Measurements from ENCODE around the gene RAB3A.

The RAB3A gene

DNA sequence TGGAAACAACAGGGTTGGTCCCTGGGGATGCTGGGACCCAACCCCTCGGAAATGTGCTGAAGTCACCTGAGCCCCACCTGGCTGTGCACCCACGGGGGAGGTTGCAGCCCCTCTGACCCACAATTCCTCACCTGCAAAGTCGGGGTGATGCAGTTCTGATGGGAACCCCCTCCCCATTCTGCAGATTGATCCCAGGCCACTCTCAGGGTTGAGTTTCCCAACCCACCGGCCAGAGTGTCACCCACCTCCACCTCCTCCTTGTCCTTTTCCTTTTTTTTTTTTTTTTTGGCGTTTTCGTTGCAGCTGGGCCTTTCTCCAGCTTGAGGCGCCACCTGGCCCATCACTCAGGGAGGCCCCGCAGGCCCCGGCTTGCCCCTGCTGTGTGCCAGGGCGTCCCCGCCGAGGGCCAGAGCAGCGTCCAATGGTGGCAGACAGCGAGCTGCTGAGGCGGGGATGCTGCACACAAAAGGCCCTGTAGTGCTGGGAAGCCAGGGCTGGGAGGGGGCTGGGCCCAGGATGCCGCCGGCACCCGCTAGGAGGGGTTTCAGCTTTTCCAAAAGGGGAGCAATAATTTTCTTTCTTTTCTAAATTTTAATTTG, 46.3 kb downstream of the RAB3A start (continued):
- TF ChIP-seq ZNF175 (tag by site-specific recombination; IDR thresholded peaks at IDR 0.05) (no peak), ZNF121 (tag by site-specific recombination; IDR thresholded peaks at IDR 0.05) (no peak), ZNF626 (tag by site-specific recombination; IDR thresholded peaks at IDR 0.05) (no peak), ZNF510 (tag by site-specific recombination; IDR thresholded peaks at IDR 0.05; ENCODE audit: insufficient replicate concordance) (no peak), ZNF664 (tag by site-specific recombination; IDR thresholded peaks at IDR 0.05) (no peak), ZNF416 (tag by site-specific recombination; IDR thresholded peaks at IDR 0.05) (no peak), ZNF701 (tag by site-specific recombination; IDR thresholded peaks at IDR 0.05) (no peak), ZNF174 (tag by site-specific recombination; IDR thresholded peaks at IDR 0.05) (no peak), ZBTB20 (tag by site-specific recombination; IDR thresholded peaks at IDR 0.05) (peak; percentile 85), ZNF341 (tag by site-specific recombination; IDR thresholded peaks at IDR 0.05; ENCODE audit: low read depth) (peak; percentile 44), ZSCAN30 (tag by site-specific recombination; IDR thresholded peaks at IDR 0.05) (0 out of 2 replicates have a peak, but pooled peaks have one; percentile 24), ZNF548 (tag by site-specific recombination; IDR thresholded peaks at IDR 0.05) (no peak), ZBTB8A (tag by site-specific recombination; IDR thresholded peaks at IDR 0.05) (no peak), BCL11B (tag by site-specific recombination; IDR thresholded peaks at IDR 0.05; ENCODE audit: low read depth) (0 out of 2 replicates have a peak, but pooled peaks have one; percentile 78), KLF9 (tag by site-specific recombination; IDR thresholded peaks at IDR 0.05; ENCODE audit: low read depth) (no peak), ZNF202 (tag by site-specific recombination; IDR thresholded peaks at IDR 0.05; ENCODE audit: borderline replicate concordance) (no peak), ZNF621 (tag by site-specific recombination; IDR thresholded peaks at IDR 0.05) (no peak), ZNF335 (tag by site-specific recombination; conservative IDR thresholded peaks at IDR 0.05) (peak; percentile 97), ZBTB48 (tag by site-specific recombination; IDR thresholded peaks at IDR 0.05) (no peak; the same call in none of the 2 replicates), ZNF302 (tag by site-specific recombination; IDR thresholded peaks at IDR 0.05; ENCODE audit: low read depth) (no peak), GLI2 (tag by site-specific recombination; IDR thresholded peaks at IDR 0.05; ENCODE audit: borderline replicate concordance, low read depth) (no peak), ZNF138 (tag by site-specific recombination; IDR thresholded peaks at IDR 0.05; ENCODE audit: borderline replicate concordance) (no peak), ZNF600 (tag by site-specific recombination; IDR thresholded peaks at IDR 0.05) (peak; percentile 89), SCRT2 (tag by site-specific recombination; IDR thresholded peaks at IDR 0.05) (no peak), ZNF366 (tag by site-specific recombination; conservative IDR thresholded peaks at IDR 0.05) (no peak), KLF7 (tag by site-specific recombination; IDR thresholded peaks at IDR 0.05; ENCODE audit: borderline replicate concordance) (peak; percentile 67; the same call in 1 of the 2 replicates)
- TF ChIP-seq, protein P1, sequence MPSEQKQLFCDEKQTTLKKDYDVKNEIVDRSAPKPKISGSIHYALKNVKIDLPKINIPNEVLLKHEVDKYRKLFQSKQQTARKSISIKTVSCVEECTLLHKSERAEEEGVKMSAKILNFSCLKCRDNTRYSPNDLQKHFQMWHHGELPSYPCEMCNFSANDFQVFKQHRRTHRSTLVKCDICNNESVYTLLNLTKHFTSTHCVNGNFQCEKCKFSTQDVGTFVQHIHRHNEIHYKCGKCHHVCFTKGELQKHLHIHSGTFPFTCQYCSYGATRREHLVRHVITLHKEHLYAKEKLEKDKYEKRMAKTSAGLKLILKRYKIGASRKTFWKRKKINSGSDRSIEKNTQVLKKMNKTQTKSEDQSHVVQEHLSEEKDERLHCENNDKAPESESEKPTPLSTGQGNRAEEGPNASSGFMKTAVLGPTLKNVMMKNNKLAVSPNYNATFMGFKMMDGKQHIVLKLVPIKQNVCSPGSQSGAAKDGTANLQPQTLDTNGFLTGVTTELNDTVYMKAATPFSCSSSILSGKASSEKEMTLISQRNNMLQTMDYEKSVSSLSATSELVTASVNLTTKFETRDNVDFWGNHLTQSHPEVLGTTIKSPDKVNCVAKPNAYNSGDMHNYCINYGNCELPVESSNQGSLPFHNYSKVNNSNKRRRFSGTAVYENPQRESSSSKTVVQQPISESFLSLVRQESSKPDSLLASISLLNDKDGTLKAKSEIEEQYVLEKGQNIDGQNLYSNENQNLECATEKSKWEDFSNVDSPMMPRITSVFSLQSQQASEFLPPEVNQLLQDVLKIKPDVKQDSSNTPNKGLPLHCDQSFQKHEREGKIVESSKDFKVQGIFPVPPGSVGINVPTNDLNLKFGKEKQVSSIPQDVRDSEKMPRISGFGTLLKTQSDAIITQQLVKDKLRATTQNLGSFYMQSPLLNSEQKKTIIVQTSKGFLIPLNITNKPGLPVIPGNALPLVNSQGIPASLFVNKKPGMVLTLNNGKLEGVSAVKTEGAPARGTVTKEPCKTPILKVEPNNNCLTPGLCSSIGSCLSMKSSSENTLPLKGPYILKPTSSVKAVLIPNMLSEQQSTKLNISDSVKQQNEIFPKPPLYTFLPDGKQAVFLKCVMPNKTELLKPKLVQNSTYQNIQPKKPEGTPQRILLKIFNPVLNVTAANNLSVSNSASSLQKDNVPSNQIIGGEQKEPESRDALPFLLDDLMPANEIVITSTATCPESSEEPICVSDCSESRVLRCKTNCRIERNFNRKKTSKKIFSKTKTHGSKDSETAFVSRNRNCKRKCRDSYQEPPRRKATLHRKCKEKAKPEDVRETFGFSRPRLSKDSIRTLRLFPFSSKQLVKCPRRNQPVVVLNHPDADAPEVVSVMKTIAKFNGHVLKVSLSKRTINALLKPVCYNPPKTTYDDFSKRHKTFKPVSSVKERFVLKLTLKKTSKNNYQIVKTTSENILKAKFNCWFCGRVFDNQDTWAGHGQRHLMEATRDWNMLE (tag by site-specific recombination; conservative IDR thresholded peaks at IDR 0.05; ENCODE audit: low read depth) = no peak
- TF ChIP-seq, protein P2, sequence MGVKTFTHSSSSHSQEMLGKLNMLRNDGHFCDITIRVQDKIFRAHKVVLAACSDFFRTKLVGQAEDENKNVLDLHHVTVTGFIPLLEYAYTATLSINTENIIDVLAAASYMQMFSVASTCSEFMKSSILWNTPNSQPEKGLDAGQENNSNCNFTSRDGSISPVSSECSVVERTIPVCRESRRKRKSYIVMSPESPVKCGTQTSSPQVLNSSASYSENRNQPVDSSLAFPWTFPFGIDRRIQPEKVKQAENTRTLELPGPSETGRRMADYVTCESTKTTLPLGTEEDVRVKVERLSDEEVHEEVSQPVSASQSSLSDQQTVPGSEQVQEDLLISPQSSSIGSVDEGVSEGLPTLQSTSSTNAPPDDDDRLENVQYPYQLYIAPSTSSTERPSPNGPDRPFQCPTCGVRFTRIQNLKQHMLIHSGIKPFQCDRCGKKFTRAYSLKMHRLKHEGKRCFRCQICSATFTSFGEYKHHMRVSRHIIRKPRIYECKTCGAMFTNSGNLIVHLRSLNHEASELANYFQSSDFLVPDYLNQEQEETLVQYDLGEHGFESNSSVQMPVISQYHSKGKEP (tag by site-specific recombination; IDR thresholded peaks at IDR 0.05) = no peak
- TF ChIP-seq, protein P3, sequence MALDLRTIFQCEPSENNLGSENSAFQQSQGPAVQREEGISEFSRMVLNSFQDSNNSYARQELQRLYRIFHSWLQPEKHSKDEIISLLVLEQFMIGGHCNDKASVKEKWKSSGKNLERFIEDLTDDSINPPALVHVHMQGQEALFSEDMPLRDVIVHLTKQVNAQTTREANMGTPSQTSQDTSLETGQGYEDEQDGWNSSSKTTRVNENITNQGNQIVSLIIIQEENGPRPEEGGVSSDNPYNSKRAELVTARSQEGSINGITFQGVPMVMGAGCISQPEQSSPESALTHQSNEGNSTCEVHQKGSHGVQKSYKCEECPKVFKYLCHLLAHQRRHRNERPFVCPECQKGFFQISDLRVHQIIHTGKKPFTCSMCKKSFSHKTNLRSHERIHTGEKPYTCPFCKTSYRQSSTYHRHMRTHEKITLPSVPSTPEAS (tag by site-specific recombination; IDR thresholded peaks at IDR 0.05) = no peak
- TF ChIP-seq, protein P4, sequence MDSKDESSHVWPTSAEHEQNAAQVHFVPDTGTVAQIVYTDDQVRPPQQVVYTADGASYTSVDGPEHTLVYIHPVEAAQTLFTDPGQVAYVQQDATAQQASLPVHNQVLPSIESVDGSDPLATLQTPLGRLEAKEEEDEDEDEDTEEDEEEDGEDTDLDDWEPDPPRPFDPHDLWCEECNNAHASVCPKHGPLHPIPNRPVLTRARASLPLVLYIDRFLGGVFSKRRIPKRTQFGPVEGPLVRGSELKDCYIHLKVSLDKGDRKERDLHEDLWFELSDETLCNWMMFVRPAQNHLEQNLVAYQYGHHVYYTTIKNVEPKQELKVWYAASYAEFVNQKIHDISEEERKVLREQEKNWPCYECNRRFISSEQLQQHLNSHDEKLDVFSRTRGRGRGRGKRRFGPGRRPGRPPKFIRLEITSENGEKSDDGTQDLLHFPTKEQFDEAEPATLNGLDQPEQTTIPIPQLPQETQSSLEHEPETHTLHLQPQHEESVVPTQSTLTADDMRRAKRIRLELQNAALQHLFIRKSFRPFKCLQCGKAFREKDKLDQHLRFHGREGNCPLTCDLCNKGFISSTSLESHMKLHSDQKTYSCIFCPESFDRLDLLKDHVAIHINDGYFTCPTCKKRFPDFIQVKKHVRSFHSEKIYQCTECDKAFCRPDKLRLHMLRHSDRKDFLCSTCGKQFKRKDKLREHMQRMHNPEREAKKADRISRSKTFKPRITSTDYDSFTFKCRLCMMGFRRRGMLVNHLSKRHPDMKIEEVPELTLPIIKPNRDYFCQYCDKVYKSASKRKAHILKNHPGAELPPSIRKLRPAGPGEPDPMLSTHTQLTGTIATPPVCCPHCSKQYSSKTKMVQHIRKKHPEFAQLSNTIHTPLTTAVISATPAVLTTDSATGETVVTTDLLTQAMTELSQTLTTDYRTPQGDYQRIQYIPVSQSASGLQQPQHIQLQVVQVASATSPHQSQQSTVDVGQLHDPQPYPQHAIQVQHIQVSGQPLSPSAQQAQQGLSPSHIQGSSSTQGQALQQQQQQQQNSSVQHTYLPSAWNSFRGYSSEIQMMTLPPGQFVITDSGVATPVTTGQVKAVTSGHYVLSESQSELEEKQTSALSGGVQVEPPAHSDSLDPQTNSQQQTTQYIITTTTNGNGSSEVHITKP (tag by site-specific recombination; IDR thresholded peaks at IDR 0.05) = no peak

Measured in HEK293 (cell line).